ENCODE measurements around the gene NDUFS5. TPM values are rescaled to one million over a fixed set of nuclear protein-coding genes. Genes with fewer than 3 reads are reported as not detected.

Gene NDUFS5
- total RNA-seq, 1 donor from 2014 or later = 519 TPM

Other genes starting within 250 kb of the NDUFS5 start
- gene RRAGC, start 166.6 kb upstream of the NDUFS5 start, total RNA-seq = 23.6 TPM
- gene MYCBP, start 153.0 kb upstream of the NDUFS5 start, total RNA-seq = 7.7 TPM
- not detected for gene GJA9, start 144.8 kb upstream of the NDUFS5 start, total RNA-seq
- gene RHBDL2, start 84.5 kb upstream of the NDUFS5 start, total RNA-seq = not detected
- 60.0 TPM for gene AKIRIN1, start 35.1 kb upstream of the NDUFS5 start, total RNA-seq
- gene MACF1, start 178.3 kb downstream of the NDUFS5 start, total RNA-seq = 331 TPM